ENCODE measurements around the gene ARHGAP33. TPM values are rescaled to one million over a fixed set of nuclear protein-coding genes. Genes with fewer than 3 reads are reported as not detected.
"Not testable (repeated sequence)": the region's sequence is repeated elsewhere in the genome, so short reads cannot be mapped to it uniquely, and the experiment has no call there.

Gene ARHGAP33
- total RNA-seq, 2 experiments from 2014 or later = 64.4 to 76.5 TPM

DNA sequence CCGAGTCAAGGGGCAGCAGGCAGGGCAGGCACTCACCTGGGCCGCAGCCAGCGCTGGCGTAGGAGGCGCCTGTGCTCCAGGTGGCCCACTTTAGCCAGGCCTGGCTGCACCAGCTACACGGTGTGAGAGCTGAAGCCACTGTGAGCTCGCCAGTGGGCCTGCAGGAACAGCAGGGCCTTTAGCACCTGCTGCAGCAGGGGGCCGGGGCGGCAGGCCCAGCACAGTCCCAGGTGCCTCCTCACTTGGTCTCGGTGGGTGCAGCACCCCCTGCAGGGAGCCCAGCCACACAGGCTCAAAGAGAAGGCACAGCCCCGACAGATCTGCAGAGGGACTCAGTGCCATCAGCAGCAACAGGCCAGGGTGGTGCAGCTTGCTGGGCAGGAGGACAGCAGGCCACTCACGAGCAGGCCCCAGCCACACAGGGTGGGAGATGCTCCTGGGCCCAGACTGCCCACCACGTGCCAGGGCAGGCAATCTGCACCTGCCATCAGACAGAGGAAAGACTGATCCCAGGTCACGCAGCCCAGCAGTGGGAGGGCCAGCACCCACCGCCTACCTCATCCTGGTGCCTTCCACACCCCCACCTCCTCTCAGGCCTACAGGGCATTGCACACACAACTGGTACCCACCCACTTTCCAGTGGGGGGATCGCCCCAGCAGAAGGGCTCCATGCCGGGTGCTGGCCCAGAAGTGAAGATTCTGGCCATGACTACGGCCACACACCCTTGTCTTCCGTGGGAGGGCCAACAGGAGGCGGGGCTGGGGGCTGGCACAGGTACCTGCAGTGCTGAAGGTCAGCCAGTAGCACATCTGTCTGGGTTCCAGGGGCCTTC is 15.8 kb downstream of the ARHGAP33 start:
- ATAC-seq (ENCODE audit: low read depth) (peak; percentile 40), DNase-seq (no peak)
- H3K9me3 Mint-ChIP-seq = no peaks in the 10 kb centered on the region
- H3K27me3 Mint-ChIP-seq = peaks cover 10% of the 10 kb centered on the region
- H3K4me1 Mint-ChIP-seq = no peaks in the 10 kb centered on the region
- H3K27ac Mint-ChIP-seq = no peak overlapping the region
- no peaks in the 10 kb centered on the region for H3K36me3 Mint-ChIP-seq
- POLR2A ChIA-PET = no interaction called here
- no peak overlapping the region for H3K4me3 Mint-ChIP-seq

DNA sequence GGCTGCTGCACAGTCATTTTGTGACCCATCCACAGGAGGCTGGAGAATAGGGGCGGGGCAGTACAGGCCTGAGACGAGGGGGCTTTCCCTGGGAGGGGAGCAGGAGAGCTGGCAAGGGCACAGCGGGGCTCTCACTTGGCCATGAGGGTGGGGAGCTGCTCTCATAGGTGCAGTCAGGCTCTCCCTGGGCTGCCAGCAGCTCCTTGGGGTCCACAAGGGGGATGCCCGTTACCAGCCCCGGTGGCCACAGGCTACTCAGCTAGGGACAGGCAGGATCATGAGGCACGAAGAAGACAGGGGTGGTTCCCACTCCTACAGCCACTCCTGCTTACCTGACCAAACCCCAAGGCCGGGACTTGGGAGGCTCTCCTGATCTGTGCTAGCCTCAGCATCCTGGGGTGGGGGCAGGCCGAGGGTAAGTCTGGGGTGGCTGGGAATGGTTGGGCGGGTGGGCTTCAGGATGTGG is 16.5 kb downstream of the ARHGAP33 start:
- no peak overlapping the region for H3K27ac Mint-ChIP-seq
- POLR2A ChIA-PET = no interaction called here
- peaks cover under 1% of the 10 kb centered on the region for H3K4me1 Mint-ChIP-seq
- H3K36me3 Mint-ChIP-seq = no peaks in the 10 kb centered on the region
- H3K27me3 Mint-ChIP-seq = peaks cover 16% of the 10 kb centered on the region
- DNase-seq (no peak), ATAC-seq (ENCODE audit: low read depth) (no peak)
- H3K9me3 Mint-ChIP-seq = no peaks in the 10 kb centered on the region
- no peak overlapping the region for H3K4me3 Mint-ChIP-seq

DNA sequence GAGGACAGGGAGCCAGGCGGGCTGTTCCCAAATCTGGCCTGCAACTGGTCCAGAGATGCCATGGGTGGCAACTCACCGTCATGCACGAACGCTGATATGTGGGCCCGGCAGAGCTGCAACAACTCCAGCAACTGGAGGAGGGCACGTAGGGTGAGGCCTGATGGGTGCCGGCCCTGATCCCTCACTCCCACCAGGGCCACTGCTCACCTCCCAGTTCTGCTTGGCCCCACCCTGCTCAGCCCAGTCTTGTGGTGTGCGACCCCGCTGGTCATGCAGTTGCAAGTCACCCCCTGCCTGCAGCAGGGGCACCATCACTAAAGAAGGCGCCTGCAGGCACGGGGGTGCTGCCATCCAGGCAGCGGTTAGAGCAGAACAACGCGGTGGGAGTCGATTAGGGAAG is 16.9 kb downstream of the ARHGAP33 start:
- Mint-ChIP-seq H3K27ac (no peak overlapping the region), H3K27me3 (peaks cover 21% of the 10 kb centered on the region)
- POLR2A ChIA-PET = no interaction called here

DNA sequence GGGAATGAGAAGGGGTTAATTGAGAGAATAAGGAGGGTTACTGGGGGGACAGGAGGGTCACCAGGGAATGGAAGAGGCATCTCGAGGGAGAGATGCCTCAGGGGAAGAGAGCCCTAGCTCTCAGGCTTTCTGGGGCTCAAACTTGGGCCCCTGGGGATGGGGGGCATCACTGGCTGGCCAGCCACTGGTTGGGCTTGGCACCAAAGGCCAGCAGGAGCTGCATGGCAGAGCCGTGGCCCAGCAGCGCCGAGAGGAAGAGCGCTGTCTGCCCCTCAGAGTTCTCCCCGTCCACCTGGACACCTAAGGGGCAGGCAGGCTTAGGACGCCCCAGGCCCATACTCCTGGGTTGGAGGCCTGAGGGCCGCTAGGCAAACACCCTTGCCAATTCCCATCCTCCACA is 17.5 kb downstream of the ARHGAP33 start:
- Mint-ChIP-seq H3K9me3 (no peaks in the 10 kb centered on the region), H3K27ac (no peak overlapping the region), H3K4me1 (peaks cover 6% of the 10 kb centered on the region), H3K27me3 (peaks cover 26% of the 10 kb centered on the region), H3K4me3 (no peak overlapping the region), H3K36me3 (no peaks in the 10 kb centered on the region)
- POLR2A ChIA-PET = no interaction called here
- ATAC-seq (ENCODE audit: low read depth) (no peak), DNase-seq (no peak)

More for the DNA sequence above, 16.9 kb downstream of the ARHGAP33 start:
- ATAC-seq (ENCODE audit: low read depth) (no peak), DNase-seq (no peak)
- H3K4me3 Mint-ChIP-seq = no peak overlapping the region
- H3K9me3 Mint-ChIP-seq = no peaks in the 10 kb centered on the region
- H3K4me1 Mint-ChIP-seq = peaks cover 5% of the 10 kb centered on the region
- no peaks in the 10 kb centered on the region for H3K36me3 Mint-ChIP-seq

DNA sequence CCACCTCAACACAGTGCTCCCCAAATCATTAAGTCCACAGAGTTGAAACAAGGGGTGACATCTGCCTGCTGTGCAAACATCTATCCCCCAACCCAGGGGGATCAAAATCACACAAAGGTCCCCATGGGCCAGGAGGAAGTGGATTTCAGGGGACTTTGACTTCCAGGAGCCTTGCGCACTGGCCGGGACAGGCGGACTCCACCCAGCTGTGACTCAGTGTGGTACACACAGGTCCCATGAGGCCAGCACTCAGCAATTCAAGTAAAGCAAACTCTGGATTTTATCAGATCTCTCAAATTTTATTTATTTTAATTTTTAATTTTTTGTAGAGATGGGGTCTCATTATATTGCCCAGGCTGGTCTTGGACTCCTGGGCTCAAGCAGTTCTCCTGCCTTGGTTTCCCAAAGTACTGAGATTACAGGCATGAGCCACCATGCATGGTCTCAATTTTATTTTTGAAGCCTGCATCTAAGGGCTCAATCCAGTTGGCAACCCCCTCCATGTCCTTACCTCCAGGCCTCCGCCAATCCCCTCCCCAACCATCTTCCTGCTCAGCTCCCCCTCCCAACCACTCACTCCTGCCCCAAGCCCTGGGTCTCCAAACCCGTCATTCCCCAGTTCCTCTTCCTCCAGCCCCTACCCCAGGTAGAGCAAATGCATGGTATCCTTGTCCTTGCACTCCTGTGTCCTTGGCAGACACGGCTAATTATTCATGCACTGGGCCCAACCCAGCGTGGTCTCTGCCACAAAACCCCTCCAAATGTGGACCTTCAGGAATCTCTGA is 18.2 kb downstream of the ARHGAP33 start:
- POLR2A ChIA-PET = no interaction called here
- Mint-ChIP-seq H3K4me1 (peaks cover 6% of the 10 kb centered on the region), H3K9me3 (no peaks in the 10 kb centered on the region), H3K4me3 (no peak overlapping the region), H3K27me3 (peaks cover 33% of the 10 kb centered on the region), H3K36me3 (no peaks in the 10 kb centered on the region), H3K27ac (no peak overlapping the region)
- no peak for DNase-seq
- ATAC-seq (ENCODE audit: low read depth) = no peak

DNA sequence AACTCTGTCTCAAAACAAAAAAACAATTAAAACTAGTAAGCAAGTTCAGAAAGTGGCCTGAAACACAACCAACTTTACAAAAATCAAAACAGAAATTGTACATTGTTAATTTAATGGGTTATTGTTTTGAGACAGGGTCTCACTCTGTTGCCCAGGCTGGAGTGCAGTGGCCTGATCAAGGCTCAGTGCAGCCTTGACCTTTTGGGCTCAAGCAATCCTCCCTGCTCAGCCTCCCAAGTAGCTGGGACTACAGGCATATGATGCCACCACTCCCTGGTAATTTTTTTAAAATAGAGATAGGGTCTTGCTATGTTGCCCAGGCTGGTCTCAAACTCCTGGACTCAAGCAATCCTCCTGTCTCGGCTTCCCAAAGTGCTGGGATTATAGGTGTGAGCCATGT is 20.2 kb downstream of the ARHGAP33 start:
- H3K4me3 Mint-ChIP-seq; DNase-seq; H3K4me1 Mint-ChIP-seq; POLR2A ChIA-PET; H3K36me3 Mint-ChIP-seq; ATAC-seq (ENCODE audit: low read depth); H3K27ac Mint-ChIP-seq; H3K9me3 Mint-ChIP-seq: not testable (repeated sequence)
- H3K27me3 Mint-ChIP-seq = peaks cover 40% of the 10 kb centered on the region

DNA sequence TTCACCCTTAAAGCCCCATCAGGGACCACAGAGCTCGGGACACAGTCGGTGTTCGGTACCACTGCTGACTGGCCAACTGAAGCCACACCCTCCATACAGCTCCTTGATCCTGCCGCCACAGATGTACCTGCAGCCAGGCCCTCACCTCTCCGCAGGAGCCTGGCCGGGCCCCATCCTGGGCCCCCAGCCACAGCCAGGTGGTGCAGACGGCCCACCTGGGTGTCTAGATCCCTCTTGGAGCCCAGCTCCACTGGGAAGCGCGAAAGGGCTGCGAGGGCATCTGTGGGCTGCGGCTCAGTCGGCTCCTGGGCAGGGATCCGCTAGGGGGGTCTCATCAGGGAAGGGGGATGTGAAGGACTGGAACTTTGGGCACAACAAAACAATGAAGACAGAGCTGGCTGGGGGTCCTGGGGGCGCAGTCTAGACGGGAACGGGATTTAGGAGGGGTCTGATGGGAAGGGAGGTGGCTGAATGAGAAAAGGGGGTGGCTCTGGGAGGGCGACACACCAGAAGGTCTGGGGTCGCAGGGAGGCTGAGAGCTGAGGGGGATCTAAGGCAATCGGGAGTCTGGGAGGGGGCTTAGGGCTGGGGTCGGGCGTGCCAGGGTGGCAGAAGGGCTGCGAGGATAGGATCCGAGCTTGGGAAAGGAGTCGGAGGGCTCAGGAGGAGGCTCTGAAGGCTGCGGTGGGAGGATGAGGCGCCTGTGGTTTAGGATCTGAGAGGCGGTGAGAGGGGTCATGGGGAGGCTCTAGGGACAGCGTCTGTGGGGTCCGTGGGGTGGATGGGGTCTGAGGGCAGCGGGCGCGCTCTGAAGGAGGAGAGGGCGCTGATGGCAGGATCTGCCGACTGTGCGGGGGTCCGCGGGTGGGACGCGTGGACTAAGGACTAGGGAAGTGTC is 21.5 kb downstream of the ARHGAP33 start:
- Mint-ChIP-seq H3K27ac (no peak overlapping the region), H3K4me1 (peaks cover 6% of the 10 kb centered on the region), H3K27me3 (peaks cover 40% of the 10 kb centered on the region), H3K36me3 (no peaks in the 10 kb centered on the region), H3K9me3 (no peaks in the 10 kb centered on the region), H3K4me3 (no peak overlapping the region)
- POLR2A ChIA-PET = no interaction called here
- DNase-seq (no peak), ATAC-seq (ENCODE audit: low read depth) (no peak)

DNA sequence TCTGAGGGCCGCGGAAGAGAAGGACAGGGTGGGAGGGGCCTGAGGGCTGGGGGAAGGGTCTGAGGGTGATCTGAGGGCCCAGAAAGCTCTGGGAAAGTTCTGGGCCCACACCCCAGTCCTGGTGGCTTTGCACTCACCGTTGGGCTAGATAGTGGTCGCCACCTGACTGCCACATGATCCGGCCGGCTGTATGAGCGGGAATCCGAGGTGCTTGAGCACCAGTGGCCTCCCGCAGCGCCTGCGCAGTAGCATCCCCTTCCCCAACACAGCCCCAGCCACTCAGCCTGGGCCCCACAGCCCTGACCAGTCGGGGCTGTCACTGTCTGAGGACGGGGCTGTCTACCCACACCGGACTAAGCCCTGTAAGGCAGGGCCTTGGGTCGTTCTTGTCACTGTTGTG is 22.3 kb downstream of the ARHGAP33 start:
- no peak overlapping the region for H3K27ac Mint-ChIP-seq
- POLR2A ChIA-PET = interaction anchor here (0.5 kb wide), 1 partner anchor 92 kb away, joined by 3 read pairs; no protein-coding TSS in a partner anchor
- H3K4me3 Mint-ChIP-seq = no peak overlapping the region
- H3K36me3 Mint-ChIP-seq = no peaks in the 10 kb centered on the region
- H3K9me3 Mint-ChIP-seq = no peaks in the 10 kb centered on the region
- ATAC-seq (ENCODE audit: low read depth) = peak; percentile 36
- peaks cover 40% of the 10 kb centered on the region for H3K27me3 Mint-ChIP-seq
- DNase-seq = no peak
- H3K4me1 Mint-ChIP-seq = peaks cover 6% of the 10 kb centered on the region

DNA sequence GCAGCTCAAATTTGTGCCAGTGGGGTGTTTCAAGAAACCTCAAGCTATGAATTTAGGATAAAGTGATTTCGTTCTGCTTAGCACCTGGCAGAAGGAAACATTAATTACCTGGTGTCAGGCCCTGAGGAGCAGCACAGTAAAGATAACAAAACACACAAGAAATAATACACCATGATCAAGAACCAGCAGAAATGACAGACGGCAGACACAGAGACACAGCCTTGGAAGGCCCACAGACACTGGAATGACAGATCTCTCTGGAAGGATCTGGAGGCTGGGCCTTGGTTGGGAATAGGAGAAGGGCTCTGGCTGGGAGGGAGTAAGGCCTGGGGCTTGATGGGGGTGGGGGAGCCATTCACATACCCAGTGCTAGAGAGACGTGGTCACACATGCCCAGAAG is 26.5 kb downstream of the ARHGAP33 start:
- POLR2A ChIA-PET = no interaction called here

DNA sequence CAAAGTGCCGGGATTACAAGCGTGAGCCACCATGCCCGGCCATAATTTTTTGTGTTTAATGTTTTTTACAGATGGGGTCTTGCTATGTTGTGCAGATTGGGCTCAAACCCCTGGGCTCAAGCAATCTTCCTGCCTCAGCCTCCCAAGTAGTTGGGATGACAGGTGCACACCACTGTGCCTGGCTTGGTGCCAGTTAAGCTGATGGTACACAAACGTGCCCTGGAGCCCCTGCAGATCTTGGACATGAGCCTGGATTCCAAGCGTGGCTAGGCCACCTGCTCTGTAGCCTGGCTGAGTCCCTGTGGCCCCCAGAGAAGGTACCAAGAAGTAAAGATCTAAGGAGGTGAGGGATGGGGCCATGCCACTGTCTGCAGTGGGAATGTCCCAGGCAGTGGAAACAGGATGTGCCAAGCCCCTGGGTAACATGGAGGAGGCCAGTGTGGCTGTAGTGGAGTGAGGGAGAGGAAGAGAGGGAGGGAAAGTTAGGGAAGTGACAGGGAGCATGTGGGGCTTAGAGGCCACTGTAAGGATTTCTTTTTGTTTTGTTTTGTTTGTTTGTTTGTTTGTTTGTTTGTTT is 30.2 kb downstream of the ARHGAP33 start:
- Mint-ChIP-seq H3K4me1 (peaks cover 9% of the 10 kb centered on the region), H3K9me3 (no peaks in the 10 kb centered on the region), H3K36me3 (no peaks in the 10 kb centered on the region), H3K27ac (no peak overlapping the region), H3K27me3 (peaks cover 8% of the 10 kb centered on the region), H3K4me3 (no peak overlapping the region)
- POLR2A ChIA-PET = no interaction called here
- ATAC-seq (ENCODE audit: low read depth) (no peak), DNase-seq (no peak)

More for the DNA sequence above, 26.5 kb downstream of the ARHGAP33 start:
- H3K27ac Mint-ChIP-seq = no peak overlapping the region
- peaks cover 24% of the 10 kb centered on the region for H3K27me3 Mint-ChIP-seq
- no peak overlapping the region for H3K4me3 Mint-ChIP-seq
- peaks cover 14% of the 10 kb centered on the region for H3K4me1 Mint-ChIP-seq
- ATAC-seq (ENCODE audit: low read depth) = no peak
- no peaks in the 10 kb centered on the region for H3K9me3 Mint-ChIP-seq
- no peak for DNase-seq
- no peaks in the 10 kb centered on the region for H3K36me3 Mint-ChIP-seq

DNA sequence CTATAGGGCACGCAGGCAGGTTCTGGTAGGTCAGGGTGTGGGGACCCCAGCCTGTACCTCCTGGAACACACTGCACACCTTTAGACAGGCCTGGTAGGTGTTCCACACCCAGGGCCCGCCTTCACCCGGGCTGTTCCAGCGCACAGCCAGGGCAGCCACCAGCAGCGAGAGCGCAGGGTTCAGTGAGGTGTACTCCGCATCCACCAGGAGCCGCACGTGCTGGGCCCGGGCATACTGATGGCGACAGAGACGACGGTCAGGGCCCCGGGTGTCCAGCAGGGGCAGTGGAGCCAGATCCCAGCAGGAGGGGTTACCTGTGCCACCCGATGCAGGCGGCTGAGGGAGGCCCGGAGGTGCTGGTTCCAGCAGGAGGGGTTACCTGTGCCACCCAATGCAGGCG is 31.2 kb downstream of the ARHGAP33 start:
- POLR2A ChIA-PET = no interaction called here
- Mint-ChIP-seq H3K36me3 (no peaks in the 10 kb centered on the region), H3K4me3 (no peak overlapping the region), H3K27ac (no peak overlapping the region), H3K27me3 (peaks cover 13% of the 10 kb centered on the region), H3K4me1 (peaks cover 9% of the 10 kb centered on the region), H3K9me3 (no peaks in the 10 kb centered on the region)
- ATAC-seq (ENCODE audit: low read depth) = no peak
- DNase-seq = no peak

DNA sequence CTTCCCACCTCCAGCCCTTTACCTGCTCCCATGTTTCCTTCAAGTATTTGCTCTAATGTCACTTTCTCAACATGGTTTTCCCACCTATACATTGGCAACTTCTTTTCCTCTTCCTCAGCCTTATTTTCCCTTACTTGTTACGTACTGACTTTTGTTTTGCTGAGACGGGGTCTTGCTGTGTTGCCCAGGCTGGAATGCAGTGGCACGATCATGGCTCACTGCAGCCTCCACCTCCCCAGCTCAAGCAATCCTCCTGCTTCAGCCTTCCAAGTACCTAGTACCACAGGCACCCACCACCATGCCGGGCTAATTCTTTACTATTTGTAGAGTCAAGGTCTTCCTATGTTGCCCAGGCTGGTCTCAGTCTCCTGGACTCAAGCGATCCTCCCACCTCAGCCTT is 32.3 kb downstream of the ARHGAP33 start:
- no peaks in the 10 kb centered on the region for H3K36me3 Mint-ChIP-seq
- H3K27ac Mint-ChIP-seq = no peak overlapping the region
- DNase-seq = no peak
- H3K4me1 Mint-ChIP-seq = peaks cover 9% of the 10 kb centered on the region
- POLR2A ChIA-PET = no interaction called here
- ATAC-seq (ENCODE audit: low read depth) = no peak
- H3K9me3 Mint-ChIP-seq = no peaks in the 10 kb centered on the region
- H3K27me3 Mint-ChIP-seq = peaks cover 13% of the 10 kb centered on the region
- H3K4me3 Mint-ChIP-seq = no peak overlapping the region
